ENCODE measurements around the gene ABCC11.

DNA sequence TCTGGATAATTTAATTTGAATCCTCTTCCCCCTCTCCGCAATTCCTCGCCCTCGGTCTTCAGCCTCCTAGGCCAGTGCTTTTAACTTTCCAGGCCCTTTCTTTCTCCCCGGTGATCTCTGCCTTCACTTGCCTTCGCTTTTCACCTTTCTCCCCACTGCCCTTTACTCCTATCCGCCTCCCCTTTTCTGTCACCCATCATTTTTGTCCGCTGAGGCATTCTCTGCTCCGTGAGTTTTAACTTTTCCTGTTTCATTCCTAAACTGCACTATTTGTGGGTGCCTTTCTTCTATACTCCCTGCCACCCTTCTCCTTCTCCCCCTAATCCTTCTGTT, 2.5 kb downstream of the ABCC11 start:
- TF ChIP-seq, protein P1, sequence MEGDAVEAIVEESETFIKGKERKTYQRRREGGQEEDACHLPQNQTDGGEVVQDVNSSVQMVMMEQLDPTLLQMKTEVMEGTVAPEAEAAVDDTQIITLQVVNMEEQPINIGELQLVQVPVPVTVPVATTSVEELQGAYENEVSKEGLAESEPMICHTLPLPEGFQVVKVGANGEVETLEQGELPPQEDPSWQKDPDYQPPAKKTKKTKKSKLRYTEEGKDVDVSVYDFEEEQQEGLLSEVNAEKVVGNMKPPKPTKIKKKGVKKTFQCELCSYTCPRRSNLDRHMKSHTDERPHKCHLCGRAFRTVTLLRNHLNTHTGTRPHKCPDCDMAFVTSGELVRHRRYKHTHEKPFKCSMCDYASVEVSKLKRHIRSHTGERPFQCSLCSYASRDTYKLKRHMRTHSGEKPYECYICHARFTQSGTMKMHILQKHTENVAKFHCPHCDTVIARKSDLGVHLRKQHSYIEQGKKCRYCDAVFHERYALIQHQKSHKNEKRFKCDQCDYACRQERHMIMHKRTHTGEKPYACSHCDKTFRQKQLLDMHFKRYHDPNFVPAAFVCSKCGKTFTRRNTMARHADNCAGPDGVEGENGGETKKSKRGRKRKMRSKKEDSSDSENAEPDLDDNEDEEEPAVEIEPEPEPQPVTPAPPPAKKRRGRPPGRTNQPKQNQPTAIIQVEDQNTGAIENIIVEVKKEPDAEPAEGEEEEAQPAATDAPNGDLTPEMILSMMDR (IDR thresholded peaks at IDR 0.05), result no peak
- TF ChIP-seq CEBPB (IDR thresholded peaks at IDR 0.05) (no peak), CHD4 (IDR thresholded peaks at IDR 0.05; ENCODE audit: borderline replicate concordance) (no peak), JUN (IDR thresholded peaks at IDR 0.05) (no peak), RNF2 (IDR thresholded peaks at IDR 0.05; ENCODE audit: borderline replicate concordance, low read depth) (no peak), MYC (IDR thresholded peaks at IDR 0.05; ENCODE audit: borderline replicate concordance, low read length) (no peak), TP53 (CRISPR knock-in tag; IDR thresholded peaks at IDR 0.05) (no peak), POLR2A (IDR thresholded peaks at IDR 0.05; ENCODE audit: low read length) (no peak)
- TF ChIP-seq, protein P2, sequence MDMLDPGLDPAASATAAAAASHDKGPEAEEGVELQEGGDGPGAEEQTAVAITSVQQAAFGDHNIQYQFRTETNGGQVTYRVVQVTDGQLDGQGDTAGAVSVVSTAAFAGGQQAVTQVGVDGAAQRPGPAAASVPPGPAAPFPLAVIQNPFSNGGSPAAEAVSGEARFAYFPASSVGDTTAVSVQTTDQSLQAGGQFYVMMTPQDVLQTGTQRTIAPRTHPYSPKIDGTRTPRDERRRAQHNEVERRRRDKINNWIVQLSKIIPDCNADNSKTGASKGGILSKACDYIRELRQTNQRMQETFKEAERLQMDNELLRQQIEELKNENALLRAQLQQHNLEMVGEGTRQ (IDR thresholded peaks at IDR 0.05), result no peak
